IMR-90 (cell line): ENCODE data around the gene DDX20. TPM values are rescaled to one million over a fixed set of nuclear protein-coding genes. Genes with fewer than 3 reads are reported as not detected.
A peak's percentile ranks its signal among the peaks of the same experiment; 100 is the strongest.

Experiments
- ATAC-seq: fragments of 200-7000 bp; cut with Tn5 transposase; 2 replicates; pipeline ENCODE4 v1.9.1; 2020; ENCODE audit warnings: low read depth, mild to moderate bottlenecking, moderate library complexity
- BruUV-seq: library from RNA; stranded (reverse); fragments of 400-500 nt; replicated peaks from 2 replicates; lab custom pipeline; 2021; lab: Mats Ljungman, UMichigan
- CTCF ChIA-PET: fragments of 300-600 bp; formaldehyde crosslinking; extraction: SDS; loops from one replicate; lab custom pipeline; 2021; ENCODE audit warnings: antibody characterized with exemption; lab: Yijun Ruan, JAX
- POLR2A ChIA-PET: fragments of 300-600 bp; sonication (Branson Sonifier 250); formaldehyde crosslinking; loops from one replicate; lab custom pipeline; 2022; ENCODE audit warnings: antibody characterized with exemption; ENCODE audit not compliant: unreplicated experiment; lab: Charles Lee
- DNase-seq: peaks from one replicate; pipeline ENCODE4 v3.0.0; 2013
- H2AFZ ChIP-seq: replicated peaks from 2 replicates; pipeline ENCODE3; 2013; ENCODE audit warnings: low read length, mild to moderate bottlenecking; ENCODE audit not compliant: poor library complexity
- H2AK5ac ChIP-seq: 2 replicates; pipeline ENCODE4 v1.6.1; 2013; ENCODE audit warnings: low read depth, low read length, inconsistent platforms
- H2AK9ac ChIP-seq: replicated peaks from 2 replicates; pipeline ENCODE3; 2013; ENCODE audit warnings: mild to moderate bottlenecking, low read depth, low read length, moderate library complexity; ENCODE audit not compliant: poor library complexity
- H2BK120ac ChIP-seq: 2 replicates; pipeline ENCODE4 v1.6.1; 2013; ENCODE audit warnings: low read depth, low read length, inconsistent platforms
- H2BK15ac ChIP-seq: 3 replicates; pipeline ENCODE4 v1.6.1; 2013; ENCODE audit warnings: low read depth, low read length, inconsistent platforms
- H2BK20ac ChIP-seq: 2 replicates; pipeline ENCODE4 v1.6.1; 2013; ENCODE audit warnings: low read depth, mild to moderate bottlenecking, inconsistent platforms, low read length, moderate library complexity
- H2BK5ac ChIP-seq: 2 replicates; pipeline ENCODE4 v1.6.1; 2013; ENCODE audit warnings: mild to moderate bottlenecking, low read depth, low read length, inconsistent platforms; ENCODE audit not compliant: poor library complexity, severe bottlenecking
- H3K14ac ChIP-seq: replicated peaks from 2 replicates; pipeline ENCODE4 v1.6.1; 2013; ENCODE audit warnings: low read depth, low read length, inconsistent platforms
- H3K18ac ChIP-seq: 2 replicates; pipeline ENCODE4 v1.6.1; 2013; ENCODE audit warnings: low read depth, low read length, control low read depth
- H3K23ac ChIP-seq: 2 replicates; pipeline ENCODE4 v1.6.1; 2013; ENCODE audit warnings: low read depth, low read length, inconsistent platforms
- H3K27ac ChIP-seq: 2 replicates; pipeline ENCODE4 v1.5.1; 2013; ENCODE audit warnings: mild to moderate bottlenecking, control low read depth, low read length; ENCODE audit not compliant: insufficient read depth
- H3K27me3 ChIP-seq: 2 replicates; pipeline ENCODE4 v1.6.1; 2013; ENCODE audit warnings: low read length; ENCODE audit not compliant: control insufficient read depth, insufficient read depth
- H3K36me3 ChIP-seq: 2 replicates; pipeline ENCODE4 v1.6.1; 2013; ENCODE audit warnings: low read length, mixed read lengths; ENCODE audit not compliant: control insufficient read depth, insufficient read depth
- H3K4ac ChIP-seq: 2 replicates; pipeline ENCODE4 v1.6.1; 2013; ENCODE audit warnings: low read depth, low read length, inconsistent platforms
- H3K4me1 ChIP-seq: 2 replicates; pipeline ENCODE4 v1.6.1; 2013; ENCODE audit warnings: low read length, mixed read lengths; ENCODE audit not compliant: control insufficient read depth, insufficient read depth
- H3K4me2 ChIP-seq: 2 replicates; pipeline ENCODE4 v1.6.1; 2013; ENCODE audit warnings: low read depth, mild to moderate bottlenecking, control low read depth, low read length, moderate library complexity
- H3K4me3 ChIP-seq: 2 replicates; pipeline ENCODE4 v1.5.1; 2013; ENCODE audit warnings: low read depth, mild to moderate bottlenecking, control low read depth, low read length, moderate library complexity; ENCODE audit not compliant: insufficient read depth
- H3K56ac ChIP-seq: 2 replicates; pipeline ENCODE4 v1.6.1; 2013; ENCODE audit warnings: low read length, inconsistent platforms; ENCODE audit not compliant: insufficient read depth; ENCODE audit errors: extremely low read depth
- H3K79me1 ChIP-seq, 2 experiments: 2 replicates each; pipeline ENCODE4 v1.6.1; 2013; ENCODE audit warnings: low read length in 2 of 2, inconsistent platforms in 1 of 2, low read depth in 1 of 2
- H3K9ac ChIP-seq: 2 replicates; pipeline ENCODE4 v1.6.1; 2013; ENCODE audit warnings: low read depth, low read length, control low read depth
- H3K9me1 ChIP-seq: 2 replicates; pipeline ENCODE4 v1.6.1; 2013; ENCODE audit warnings: low read length, inconsistent platforms; ENCODE audit not compliant: insufficient read depth
- H3K9me3 ChIP-seq: 2 replicates; pipeline ENCODE4 v1.6.1; 2013; ENCODE audit warnings: low read length; ENCODE audit not compliant: control insufficient read depth, insufficient read depth
- H4K20me1 ChIP-seq: 2 replicates; pipeline ENCODE4 v1.6.1; 2013; ENCODE audit warnings: low read length, inconsistent platforms; ENCODE audit not compliant: insufficient read depth
- H4K5ac ChIP-seq: 2 replicates; pipeline ENCODE4 v1.6.1; 2013; ENCODE audit warnings: mild to moderate bottlenecking, low read depth, low read length, control low read depth
- H4K8ac ChIP-seq, 2 experiments: 2 replicates each; pipeline ENCODE4 v1.6.1; 2013; ENCODE audit warnings: low read depth in 2 of 2, low read length in 2 of 2, control low read depth in 1 of 2, inconsistent platforms in 1 of 2
- H4K91ac ChIP-seq: 2 replicates; pipeline ENCODE4 v1.6.1; 2013; ENCODE audit warnings: low read depth, low read length, inconsistent platforms; ENCODE audit not compliant: insufficient read depth
- CEBPB ChIP-seq: IDR thresholded peaks from 2 replicates; pipeline ENCODE4 v1.6.1; 2012; ENCODE audit warnings: low read depth, low read length, improper control_type of control experiment
- CHD1 ChIP-seq: IDR thresholded peaks from 2 replicates; pipeline ENCODE4 v1.6.1; 2012; ENCODE audit warnings: low read depth, low read length, improper control_type of control experiment
- MAZ ChIP-seq: IDR thresholded peaks from 2 replicates; pipeline ENCODE4 v1.6.1; 2012; ENCODE audit warnings: low read depth, mild to moderate bottlenecking, low read length, improper control_type of control experiment, moderate library complexity, borderline replicate concordance
- MXI1 ChIP-seq: IDR thresholded peaks from 2 replicates; pipeline ENCODE4 v1.6.1; 2012; ENCODE audit warnings: low read depth, mild to moderate bottlenecking, low read length, moderate library complexity, borderline replicate concordance
- RAD21 ChIP-seq: IDR thresholded peaks from 2 replicates; pipeline ENCODE4 v1.6.1; 2012; ENCODE audit warnings: low read length, improper control_type of control experiment
- RFX5 ChIP-seq: IDR thresholded peaks from 2 replicates; pipeline ENCODE4 v1.8.0; 2012; ENCODE audit warnings: low read depth, mild to moderate bottlenecking, low read length, moderate library complexity
- WGBS, 2 experiments: methylation state at CpG; one replicate each; pipeline versions ENCODE4 v1.1.5 to v1.1.7; 2013; ENCODE audit warnings: missing lambda C conversion rate in 2 of 2; ENCODE audit not compliant: insufficient read length in 1 of 2; ENCODE audit errors: extremely low coverage in 2 of 2; 5-methylcytosine and 5-hydroxymethylcytosine counted together
- dilution Hi-C: fragments of 300-500 bp; cut with HindIII; formaldehyde crosslinking; loops from one replicate; pipeline ENCODE4 v1.14.3; 2018; ENCODE audit warnings: low sequenced_read_pairs; ENCODE audit not compliant: unreplicated experiment
- in situ Hi-C: fragments of 300-500 bp; cut with MboI; formaldehyde crosslinking; loops from 3 replicates; pipeline ENCODE4 v1.14.3; 2019; ENCODE audit warnings: low sequenced_read_pairs, inconsistent platforms, mixed read lengths
- intact Hi-C: fragments of 100-400 bp; cut with micrococcal nuclease; formaldehyde crosslinking; loops from 2 replicates; pipeline ENCODE4 v1.10.0; 2022
- polyA plus RNA-seq, 3 experiments: library from polyadenylated mRNA; depleted of rRNA; stranded (reverse); fragments of >200 nt; gene quantifications; 2 replicates each; pipeline ENCODE4 v1.2.3, GENCODE V29; 2012; ENCODE audit warnings: low replicate concordance in 1 of 3
- total RNA-seq: library from RNA; depleted of rRNA; stranded (reverse); fragments of >200 nt; gene quantifications from 2 replicates; pipeline ENCODE4 v1.2.3, GENCODE V29; 2012
- TF ChIP-seq, protein P1 (sequence below): fragments of 150-350 bp; IDR thresholded peaks from 2 replicates; pipeline ENCODE4 v1.6.1; 2017; ENCODE audit warnings: mild to moderate bottlenecking, antibody characterized with exemption, low read length, low read depth

Gene DDX20
- total and polyA plus RNA-seq, 2 of the 4 experiments (the other 2 are of a cell fraction) = 5.7 to 10.9 TPM

DNA sequence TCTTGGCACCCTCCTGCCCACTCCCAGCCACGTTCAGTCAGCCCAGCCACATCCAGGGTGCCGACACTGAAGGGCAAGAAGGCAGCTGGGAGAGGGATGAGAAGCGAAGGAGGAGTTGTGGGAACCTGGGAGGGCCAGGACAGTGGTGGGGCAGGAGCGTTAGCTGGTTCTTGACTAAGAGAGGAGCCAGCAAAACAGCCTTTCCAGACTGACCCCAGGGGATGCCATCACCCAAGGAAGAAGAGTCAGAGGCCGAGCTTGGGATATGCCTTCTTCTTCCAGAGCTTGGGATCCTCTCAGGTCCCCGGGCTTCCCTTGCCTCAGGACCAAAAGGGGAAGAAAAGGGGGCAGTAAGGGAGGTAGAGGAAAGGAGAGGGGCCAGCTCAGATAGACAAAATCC, 23.7 kb upstream of the DDX20 start:
- H4K5ac ChIP-seq = no peak overlapping the region
- in situ Hi-C loops = no loop called here
- H3K9ac ChIP-seq = no peak overlapping the region
- H4K20me1 ChIP-seq = peaks cover 7% of the 10 kb centered on the region; the same call in 1 of the 2 replicates
- CTCF ChIA-PET = interaction anchor here (0.5 kb wide), 1 partner anchor 1131 kb away, joined by 3 read pairs; no protein-coding TSS in a partner anchor
- H2AK5ac ChIP-seq = no peak overlapping the region
- BruUV-seq = no TSS peak
- peaks cover 4% of the 10 kb centered on the region; the same call in 1 of the 2 replicates for H3K36me3 ChIP-seq
- peaks cover 24% of the 10 kb centered on the region for H3K9me1 ChIP-seq
- H4K91ac ChIP-seq = no peak overlapping the region; the same call in 1 of the 2 replicates
- no peak overlapping the region for H2BK5ac ChIP-seq
- peaks cover 23% of the 10 kb centered on the region for H3K4me1 ChIP-seq
- ATAC-seq = no peak
- no peak overlapping the region for H3K27ac ChIP-seq
- no peak overlapping the region; the same call in 1 of the 2 replicates for H3K23ac ChIP-seq
- H4K8ac ChIP-seq = no peak overlapping the region
- no peak overlapping the region for H3K4me2 ChIP-seq
- WGBS, 2 experiments = no CpG with 5 or more reads among the region's 6 CpGs
- DNase-seq = no peak
- H3K56ac ChIP-seq = no peak overlapping the region
- dilution Hi-C loops = no loop called here
- no peaks in the 10 kb centered on the region for H3K27me3 ChIP-seq
- no peak overlapping the region for H3K4ac ChIP-seq
- no peak overlapping the region for H2AFZ ChIP-seq
- no peak overlapping the region for H2BK20ac ChIP-seq
- peak overlapping the region; percentile 8; the same call in 1 of the 2 replicates for H2BK120ac ChIP-seq
- no peak overlapping the region for H3K4me3 ChIP-seq
- H2BK15ac ChIP-seq = no peak overlapping the region
- no peak overlapping the region for H3K14ac ChIP-seq
- H3K79me1 ChIP-seq = peaks cover 14 to 55% of the 10 kb centered on the region in 2 experiments; a peak in 2 of 4 replicates
- TF ChIP-seq, protein P1, sequence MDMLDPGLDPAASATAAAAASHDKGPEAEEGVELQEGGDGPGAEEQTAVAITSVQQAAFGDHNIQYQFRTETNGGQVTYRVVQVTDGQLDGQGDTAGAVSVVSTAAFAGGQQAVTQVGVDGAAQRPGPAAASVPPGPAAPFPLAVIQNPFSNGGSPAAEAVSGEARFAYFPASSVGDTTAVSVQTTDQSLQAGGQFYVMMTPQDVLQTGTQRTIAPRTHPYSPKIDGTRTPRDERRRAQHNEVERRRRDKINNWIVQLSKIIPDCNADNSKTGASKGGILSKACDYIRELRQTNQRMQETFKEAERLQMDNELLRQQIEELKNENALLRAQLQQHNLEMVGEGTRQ = no peak
- no peak for TF ChIP-seq RFX5
- TF ChIP-seq RAD21 = no peak
- TF ChIP-seq MXI1 = no peak
- no peak for TF ChIP-seq CHD1
- TF ChIP-seq CEBPB = no peak
- no peak for TF ChIP-seq MAZ
- intact Hi-C loops = no loop called here
- H3K9me3 ChIP-seq = no peaks in the 10 kb centered on the region
- H2AK9ac ChIP-seq = no peak overlapping the region
- POLR2A ChIA-PET = no interaction called here
- no peak overlapping the region for H3K18ac ChIP-seq
